ENCODE measurements around the gene PRTN3.

The PRTN3 gene

GRCh38 chr19:799076-799881, 41.5 kb upstream of the PRTN3 start:
- Mint-ChIP-seq H3K27ac (peak overlapping the region; percentile 77), H3K27me3 (ENCODE audit: low read depth) (no peaks in the 10 kb centered on the region), H3K4me3 (peak overlapping the region; percentile 93), H3K36me3 (ENCODE audit: low read depth) (peaks cover 42% of the 10 kb centered on the region), H3K9me3 (no peaks in the 10 kb centered on the region), H3K4me1 (ENCODE audit: low read depth) (peaks cover 25% of the 10 kb centered on the region)
- no peak for DNase-seq (ENCODE audit: low spot score)

GRCh38 chr19:800360-801029, 40.3 kb upstream of the PRTN3 start:
- H3K9me3 Mint-ChIP-seq, result no peaks in the 10 kb centered on the region
- no peak for DNase-seq (ENCODE audit: low spot score)
- H3K27ac Mint-ChIP-seq, result peak overlapping the region; percentile 56
- H3K4me3 Mint-ChIP-seq, result peak overlapping the region; percentile 93
- H3K36me3 Mint-ChIP-seq (ENCODE audit: low read depth), result peaks cover 46% of the 10 kb centered on the region
- peaks cover 25% of the 10 kb centered on the region for H3K4me1 Mint-ChIP-seq (ENCODE audit: low read depth)
- no peaks in the 10 kb centered on the region for H3K27me3 Mint-ChIP-seq (ENCODE audit: low read depth)

GRCh38 chr19:801030-801860, 39.6 kb upstream of the PRTN3 start:
- Mint-ChIP-seq H3K27me3 (ENCODE audit: low read depth) (no peaks in the 10 kb centered on the region), H3K4me1 (ENCODE audit: low read depth) (peaks cover 25% of the 10 kb centered on the region), H3K9me3 (no peaks in the 10 kb centered on the region), H3K36me3 (ENCODE audit: low read depth) (peaks cover 47% of the 10 kb centered on the region), H3K4me3 (peak overlapping the region; percentile 71), H3K27ac (no peak overlapping the region)
- DNase-seq (ENCODE audit: low spot score), result no peak

- Mint-ChIP-seq H3K4me3 (peak overlapping the region; percentile 32), H3K27ac (no peak overlapping the region), H3K27me3 (ENCODE audit: low read depth) (no peaks in the 10 kb centered on the region), H3K36me3 (ENCODE audit: low read depth) (peaks cover 51% of the 10 kb centered on the region), H3K4me1 (ENCODE audit: low read depth) (peaks cover 21% of the 10 kb centered on the region), H3K9me3 (no peaks in the 10 kb centered on the region)
- DNase-seq (ENCODE audit: low spot score), result no peak
Observed at GRCh38 chr19:801861-802497, 38.8 kb upstream of the PRTN3 start.

GRCh38 chr19:802498-803098, 38.2 kb upstream of the PRTN3 start:
- Mint-ChIP-seq H3K9me3 (no peaks in the 10 kb centered on the region), H3K27ac (peak overlapping the region; percentile 20), H3K4me3 (peak overlapping the region; percentile 59), H3K36me3 (ENCODE audit: low read depth) (peaks cover 57% of the 10 kb centered on the region), H3K27me3 (ENCODE audit: low read depth) (no peaks in the 10 kb centered on the region), H3K4me1 (ENCODE audit: low read depth) (peaks cover 24% of the 10 kb centered on the region)
- DNase-seq (ENCODE audit: low spot score), result no peak

GRCh38 chr19:803099-803561, 37.7 kb upstream of the PRTN3 start:
- DNase-seq (ENCODE audit: low spot score), result no peak
- H3K9me3 Mint-ChIP-seq, result no peaks in the 10 kb centered on the region
- no peak overlapping the region for H3K4me3 Mint-ChIP-seq
- peaks cover 63% of the 10 kb centered on the region for H3K36me3 Mint-ChIP-seq (ENCODE audit: low read depth)
- no peak overlapping the region for H3K27ac Mint-ChIP-seq
- no peaks in the 10 kb centered on the region for H3K27me3 Mint-ChIP-seq (ENCODE audit: low read depth)
- peaks cover 25% of the 10 kb centered on the region for H3K4me1 Mint-ChIP-seq (ENCODE audit: low read depth)

GRCh38 chr19:803686-804418, 36.9 kb upstream of the PRTN3 start:
- peaks cover 25% of the 10 kb centered on the region for H3K4me1 Mint-ChIP-seq (ENCODE audit: low read depth)
- peaks cover 58% of the 10 kb centered on the region for H3K36me3 Mint-ChIP-seq (ENCODE audit: low read depth)

GRCh38 chr19:804419-805165, 36.2 kb upstream of the PRTN3 start:
- Mint-ChIP-seq H3K4me3 (no peak overlapping the region), H3K9me3 (no peaks in the 10 kb centered on the region), H3K4me1 (ENCODE audit: low read depth) (peaks cover 21% of the 10 kb centered on the region), H3K27ac (no peak overlapping the region), H3K36me3 (ENCODE audit: low read depth) (peaks cover 55% of the 10 kb centered on the region), H3K27me3 (ENCODE audit: low read depth) (no peaks in the 10 kb centered on the region)
- no peak for DNase-seq (ENCODE audit: low spot score)

More at GRCh38 chr19:803686-804418, 36.9 kb upstream of the PRTN3 start:
- Mint-ChIP-seq H3K4me3 (no peak overlapping the region), H3K9me3 (no peaks in the 10 kb centered on the region), H3K27ac (no peak overlapping the region), H3K27me3 (ENCODE audit: low read depth) (no peaks in the 10 kb centered on the region)
- DNase-seq (ENCODE audit: low spot score), result no peak

- no peak overlapping the region for H3K27ac Mint-ChIP-seq
- no peaks in the 10 kb centered on the region for H3K27me3 Mint-ChIP-seq (ENCODE audit: low read depth)
- no peak overlapping the region for H3K4me3 Mint-ChIP-seq
- H3K4me1 Mint-ChIP-seq (ENCODE audit: low read depth), result peaks cover 18% of the 10 kb centered on the region
- H3K9me3 Mint-ChIP-seq, result no peaks in the 10 kb centered on the region
- no peak for DNase-seq (ENCODE audit: low spot score)
- H3K36me3 Mint-ChIP-seq (ENCODE audit: low read depth), result peaks cover 56% of the 10 kb centered on the region
Observed at GRCh38 chr19:805166-805551, 35.6 kb upstream of the PRTN3 start.

- H3K27me3 Mint-ChIP-seq (ENCODE audit: low read depth), result no peaks in the 10 kb centered on the region
- no peaks in the 10 kb centered on the region for H3K9me3 Mint-ChIP-seq
- no peak overlapping the region for H3K27ac Mint-ChIP-seq
- H3K4me1 Mint-ChIP-seq (ENCODE audit: low read depth), result peaks cover 12% of the 10 kb centered on the region
- no peak for DNase-seq (ENCODE audit: low spot score)
- H3K4me3 Mint-ChIP-seq, result no peak overlapping the region
- H3K36me3 Mint-ChIP-seq (ENCODE audit: low read depth), result peaks cover 54% of the 10 kb centered on the region
Observed at GRCh38 chr19:805600-806550, 34.9 kb upstream of the PRTN3 start.

GRCh38 chr19:806815-807421, 33.9 kb upstream of the PRTN3 start:
- no peak overlapping the region for H3K4me3 Mint-ChIP-seq
- peaks cover 8% of the 10 kb centered on the region for H3K4me1 Mint-ChIP-seq (ENCODE audit: low read depth)
- no peaks in the 10 kb centered on the region for H3K9me3 Mint-ChIP-seq
- peaks cover 53% of the 10 kb centered on the region for H3K36me3 Mint-ChIP-seq (ENCODE audit: low read depth)
- H3K27me3 Mint-ChIP-seq (ENCODE audit: low read depth), result no peaks in the 10 kb centered on the region
- no peak for DNase-seq (ENCODE audit: low spot score)
- H3K27ac Mint-ChIP-seq, result no peak overlapping the region

Measured in T-helper 2 cell treated with Interferon-gamma antibody and Interleukin-4, amounts not matched to agents 5 μg/mL and 100 μg/mL, for 36 hours (primary cell).